B cell (primary cell): ENCODE measurements around the gene ASTE1. TPM values are rescaled to one million over a fixed set of nuclear protein-coding genes. Genes with fewer than 3 reads are reported as not detected.

Experiments used
- ATAC-seq: fragments of 200-7000 bp; cut with Tn5 transposase; one replicate; pipeline ENCODE4 v1.10.0; 2021; ENCODE audit warnings: low read depth, mild to moderate bottlenecking, moderate number of reproducible peaks, moderate library complexity
- CTCF ChIA-PET: fragments of 350-600 bp; sonication (Branson Sonifier 250); formaldehyde crosslinking; loops from one replicate; lab custom pipeline; 2021; ENCODE audit warnings: antibody characterized with exemption, inconsistent platforms; lab: Charles Lee
- POLR2A ChIA-PET: fragments of 350-600 bp; sonication (Branson Sonifier 250); formaldehyde crosslinking; loops from one replicate; lab custom pipeline; 2021; ENCODE audit warnings: antibody characterized with exemption; lab: Charles Lee
- DNase-seq: peaks from one replicate; pipeline ENCODE4 v3.0.0; 2013
- H2AFZ ChIP-seq: 2 replicates; pipeline ENCODE4 v1.6.1; 2012; ENCODE audit warnings: mild to moderate bottlenecking, low read depth, low read length; ENCODE audit not compliant: insufficient read depth, poor library complexity, severe bottlenecking
- H3K27ac ChIP-seq, 2 donors: 1 replicate in 1 of 2; 2 replicates in 1 of 2; pipeline ENCODE4 v1.5.1; 2012 to 2013; ENCODE audit warnings: low read length in 2 of 2, mild to moderate bottlenecking in 2 of 2, moderate library complexity in 1 of 2
- H3K27me3 ChIP-seq, 4 experiments: fragments of 200-600 bp in 1 of 4; sonication (generic) in 1 of 4; replicated peaks in 1 of 4; 1 replicate in 2 of 4; 2 replicates in 2 of 4; pipeline versions ENCODE4 v1.6.1 to v1.7.0; 2013 to 2016; ENCODE audit warnings: low read length in 3 of 4, mild to moderate bottlenecking in 2 of 4, mixed read lengths in 1 of 4, moderate library complexity in 1 of 4; ENCODE audit not compliant: insufficient read depth in 4 of 4, control insufficient read depth in 3 of 4; ENCODE audit errors: control extremely low read depth in 1 of 4
- H3K36me3 ChIP-seq, 2 experiments: replicated peaks in 1 of 2; 1 replicate in 1 of 2; 2 replicates in 1 of 2; pipeline versions ENCODE4 v1.6.1 to v1.7.1; 2013; ENCODE audit warnings: low read length in 1 of 2; ENCODE audit not compliant: insufficient read depth in 2 of 2, control insufficient read depth in 1 of 2; ENCODE audit errors: control extremely low read depth in 1 of 2, extremely low read depth in 1 of 2
- H3K4me1 ChIP-seq, 2 donors: fragments of 200-600 bp in 1 of 2; sonication (generic) in 1 of 2; 1 replicate in 1 of 2; 2 replicates in 1 of 2; pipeline versions ENCODE4 v1.5.1 to v1.6.1; 2013 to 2017; ENCODE audit warnings: low read length in 2 of 2; ENCODE audit not compliant: control insufficient read depth in 2 of 2, insufficient read depth in 2 of 2
- H3K4me2 ChIP-seq: replicated peaks from 2 replicates; pipeline ENCODE3; 2012; ENCODE audit warnings: mild to moderate bottlenecking, low read depth, low read length; ENCODE audit not compliant: poor library complexity, severe bottlenecking
- H3K4me3 ChIP-seq, 5 experiments: fragments of 200-600 bp in 1 of 5; sonication (generic) in 1 of 5; 1 replicate in 3 of 5; 2 replicates in 2 of 5; pipeline versions ENCODE4 v1.5.1 to v1.7.0; 2011 to 2016; ENCODE audit warnings: low read length in 4 of 5, mild to moderate bottlenecking in 4 of 5, low read depth in 2 of 5, control low read depth in 1 of 5, moderate library complexity in 1 of 5; ENCODE audit not compliant: insufficient read depth in 1 of 5; ENCODE audit errors: control extremely low read depth in 1 of 5, extremely low read depth in 1 of 5
- H3K79me2 ChIP-seq: fragments of 200-600 bp; sonication (generic); one replicate; pipeline ENCODE4 v1.6.0; 2016; ENCODE audit warnings: low read length; ENCODE audit not compliant: control insufficient read depth, insufficient read depth
- H3K9ac ChIP-seq: fragments of 200-600 bp; sonication (generic); 2 replicates; pipeline ENCODE4 v1.6.1; 2017; ENCODE audit warnings: mild to moderate bottlenecking, low read length, moderate library complexity
- H3K9me3 ChIP-seq, 3 donors: one replicate each; pipeline versions ENCODE4 v1.6.1 to v1.7.1; 2013; ENCODE audit warnings: low read length in 2 of 3; ENCODE audit not compliant: control insufficient read depth in 2 of 3, insufficient read depth in 1 of 3; ENCODE audit errors: control extremely low read depth in 1 of 3
- H4K20me1 ChIP-seq: 2 replicates; pipeline ENCODE4 v1.6.0; 2012; ENCODE audit warnings: mild to moderate bottlenecking, low read length; ENCODE audit not compliant: insufficient read depth, control insufficient read depth, poor library complexity, severe bottlenecking
- H3K27ac Mint-ChIP-seq: one replicate; pipeline ENCODE4 v1.8.0; 2021; ENCODE audit warnings: mixed read lengths
- H3K27me3 Mint-ChIP-seq: one replicate; pipeline ENCODE4 v1.8.0; 2021; ENCODE audit warnings: mixed read lengths
- H3K4me1 Mint-ChIP-seq: one replicate; pipeline ENCODE4 v1.8.0; 2021; ENCODE audit warnings: mixed read lengths
- H3K4me3 Mint-ChIP-seq: one replicate; pipeline ENCODE4 v1.8.0; 2021; ENCODE audit warnings: mixed read lengths
- H3K9me3 Mint-ChIP-seq: one replicate; pipeline ENCODE4 v1.8.0; 2022; ENCODE audit warnings: mixed read lengths; ENCODE audit not compliant: insufficient read depth
- EZH2 ChIP-seq: IDR thresholded peaks from 2 replicates; pipeline ENCODE4 v1.6.1; 2012; ENCODE audit warnings: borderline replicate concordance, low read depth, mild to moderate bottlenecking, moderate library complexity, low read length; ENCODE audit not compliant: insufficient read depth, poor library complexity, severe bottlenecking
- WGBS: methylation state at CpG from one replicate; pipeline ENCODE4 v1.1.5; 2013; ENCODE audit warnings: missing lambda C conversion rate; ENCODE audit not compliant: insufficient coverage; 5-methylcytosine and 5-hydroxymethylcytosine counted together
- intact Hi-C: fragments of 100-400 bp; cut with micrococcal nuclease; formaldehyde crosslinking; loops from one replicate; pipeline ENCODE4 v1.10.0; 2022
- polyA plus RNA-seq: library from polyadenylated mRNA; depleted of rRNA; stranded (reverse); fragments of >200 nt; gene quantifications from 2 replicates; pipeline ENCODE4 v1.2.3, GENCODE V29; 2012
- total RNA-seq, 2 donors: library from RNA; stranded (reverse); fragments of 120-200 nt in 1 of 2; gene quantifications; 1 replicate in 1 of 2; 2 replicates in 1 of 2; pipeline versions ENCODE4 v1.2.3 to v1.2.4, GENCODE V29; 2013 to 2022
- TF ChIP-seq, protein P1 (sequence below): fragments of 200-600 bp; IDR thresholded peaks from one replicate; pipeline ENCODE4 v1.8.0; 2022; ENCODE audit warnings: antibody characterized with exemption, mild to moderate bottlenecking

ASTE1 gene
- total and polyA plus RNA-seq, 2 donors (not counting 1 experiment from before 2014, with no cell fraction given): 7.3 to 21.8 TPM

DNA sequence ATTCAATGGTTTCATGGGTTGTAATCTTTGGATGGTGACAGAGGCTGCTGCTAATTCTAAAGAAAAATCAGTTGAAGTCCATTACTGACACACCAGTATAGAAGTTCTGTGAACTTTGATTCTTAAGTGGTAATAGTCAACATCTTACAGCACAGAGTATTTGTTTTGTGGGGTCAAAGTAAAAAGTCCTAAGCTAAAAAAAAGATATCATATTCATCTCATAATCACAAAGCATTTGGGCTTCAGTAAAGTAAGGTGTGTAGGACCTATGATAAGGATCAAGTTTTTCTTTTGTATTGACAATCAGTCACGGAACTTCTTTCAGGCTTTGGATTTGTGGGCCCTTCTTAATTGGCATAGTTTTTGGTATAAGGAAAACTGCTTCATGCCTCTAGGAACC is 1.1 kb downstream of the ASTE1 start:
- no peak for DNase-seq
- intact Hi-C loops: loop anchor here (5.0 kb wide), 1 partner anchor 913 kb away; no protein-coding TSS in a partner anchor
- H3K9ac ChIP-seq: peak overlapping the region; percentile 90

DNA sequence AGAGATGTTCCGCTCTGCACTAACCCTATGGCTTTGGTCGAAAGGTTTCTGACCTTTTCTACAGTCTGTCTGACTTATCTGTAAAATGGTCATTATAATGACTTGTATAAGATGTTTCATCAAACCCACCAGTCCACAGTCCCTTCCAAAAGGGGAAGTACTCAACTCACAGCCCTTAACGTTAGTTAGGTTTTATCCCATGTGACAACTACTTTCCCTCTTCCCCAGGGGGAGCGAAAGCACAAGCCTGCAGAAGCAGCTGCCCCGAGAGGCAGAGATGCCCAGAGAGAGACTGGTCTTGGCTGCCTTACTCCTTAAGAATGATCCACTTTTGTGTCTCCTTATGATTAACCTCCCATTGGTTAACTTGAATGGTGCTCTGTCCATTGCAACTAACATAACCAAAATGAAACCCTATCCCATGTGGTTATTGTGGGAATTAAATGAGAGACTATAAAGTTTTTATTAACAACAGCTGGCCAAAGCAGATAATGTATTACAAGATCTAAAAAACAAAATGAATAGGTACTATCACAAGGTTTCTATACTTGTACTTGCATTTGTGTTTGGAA is 6.4 kb downstream of the ASTE1 start:
- no peaks in the 10 kb centered on the region for H3K27me3 ChIP-seq
- H4K20me1 ChIP-seq: no peaks in the 10 kb centered on the region
- peaks cover 14 to 29% of the 10 kb centered on the region in 2 experiments for H3K36me3 ChIP-seq
- H3K9me3 Mint-ChIP-seq: no peaks in the 10 kb centered on the region
- no peak overlapping the region for H3K27ac ChIP-seq
- CTCF ChIA-PET: interaction anchor here (0.8 to 1.6 kb wide), 2 partner anchors 10 to 1323 kb away, joined by 3 to 4 read pairs; no protein-coding TSS in a partner anchor
- peak; percentile 72 for ATAC-seq
- peaks cover 36% of the 10 kb centered on the region for H3K79me2 ChIP-seq
- H3K4me1 ChIP-seq: peaks cover 19 to 31% of the 10 kb centered on the region in 2 donors
- H3K4me1 Mint-ChIP-seq: peaks cover 49% of the 10 kb centered on the region
- DNase-seq: peak; percentile 49
- TF ChIP-seq, protein P1, sequence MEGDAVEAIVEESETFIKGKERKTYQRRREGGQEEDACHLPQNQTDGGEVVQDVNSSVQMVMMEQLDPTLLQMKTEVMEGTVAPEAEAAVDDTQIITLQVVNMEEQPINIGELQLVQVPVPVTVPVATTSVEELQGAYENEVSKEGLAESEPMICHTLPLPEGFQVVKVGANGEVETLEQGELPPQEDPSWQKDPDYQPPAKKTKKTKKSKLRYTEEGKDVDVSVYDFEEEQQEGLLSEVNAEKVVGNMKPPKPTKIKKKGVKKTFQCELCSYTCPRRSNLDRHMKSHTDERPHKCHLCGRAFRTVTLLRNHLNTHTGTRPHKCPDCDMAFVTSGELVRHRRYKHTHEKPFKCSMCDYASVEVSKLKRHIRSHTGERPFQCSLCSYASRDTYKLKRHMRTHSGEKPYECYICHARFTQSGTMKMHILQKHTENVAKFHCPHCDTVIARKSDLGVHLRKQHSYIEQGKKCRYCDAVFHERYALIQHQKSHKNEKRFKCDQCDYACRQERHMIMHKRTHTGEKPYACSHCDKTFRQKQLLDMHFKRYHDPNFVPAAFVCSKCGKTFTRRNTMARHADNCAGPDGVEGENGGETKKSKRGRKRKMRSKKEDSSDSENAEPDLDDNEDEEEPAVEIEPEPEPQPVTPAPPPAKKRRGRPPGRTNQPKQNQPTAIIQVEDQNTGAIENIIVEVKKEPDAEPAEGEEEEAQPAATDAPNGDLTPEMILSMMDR: no peak
- TF ChIP-seq EZH2: no peak
- peak overlapping the region; percentile 10 for H3K4me2 ChIP-seq
- H3K9me3 ChIP-seq: no peaks in the 10 kb centered on the region
- peak overlapping the region in 1 of 5 experiments; percentile 22 for H3K4me3 ChIP-seq
- H3K9ac ChIP-seq: no peak overlapping the region
- no peaks in the 10 kb centered on the region for H3K27me3 Mint-ChIP-seq
- H3K4me3 Mint-ChIP-seq: peak overlapping the region; percentile 6
- H3K27ac Mint-ChIP-seq: no peak overlapping the region
- 7% methylated on average over 3 of the region's 5 CpGs for WGBS
- POLR2A ChIA-PET: no interaction called here
- no peak overlapping the region for H2AFZ ChIP-seq
- intact Hi-C loops: no loop called here

More for the DNA sequence above, 1.1 kb downstream of the ASTE1 start:
- Histone ChIP-seq H4K20me1 (no peaks in the 10 kb centered on the region), H3K9me3 (no peaks in the 10 kb centered on the region), H3K79me2 (peaks cover 50% of the 10 kb centered on the region), H3K4me2 (peak overlapping the region; percentile 80), H3K36me3 (peaks cover 6 to 13% of the 10 kb centered on the region in 2 experiments), H3K27ac (peak overlapping the region in 1 of 2 donors; percentile 94), H3K4me3 (peak overlapping the region in 4 of 5 experiments; percentile 90 to 95 (median 93)), H3K27me3 (no peaks in the 10 kb centered on the region), H2AFZ (peak overlapping the region; percentile 92), H3K4me1 (peaks cover 32 to 39% of the 10 kb centered on the region in 2 donors)
- ChIA-PET CTCF (interaction anchor here (1.5 to 1.6 kb wide), 2 partner anchors 15 to 132 kb away, joined by 6 to 9 read pairs; partner anchors contain the start of gene ATP2C1), POLR2A (interaction anchor here (1.3 to 2.0 kb wide), 2 partner anchors 132 to 1392 kb away, joined by 3 to 11 read pairs; partner anchors contain the start of genes ATP2C1 and DNAJC13)
- TF ChIP-seq EZH2: no peak
- TF ChIP-seq, protein P1: no peak
- Mint-ChIP-seq H3K9me3 (no peaks in the 10 kb centered on the region), H3K4me3 (peak overlapping the region; percentile 97), H3K27me3 (no peaks in the 10 kb centered on the region), H3K4me1 (peaks cover 57% of the 10 kb centered on the region), H3K27ac (peak overlapping the region; percentile 98)
- ATAC-seq: no peak
- WGBS: no CpG with 5 or more reads among the region's 1 CpG
